Lower leg skin (tissue), 3 donors: Measurements from ENCODE around the gene TK2.

Experiments
- POLR2A ChIP-seq, 2 donors: fragments of 450-650 bp; IDR thresholded peaks; one replicate each; pipeline ENCODE4 v1.6.1; 2016 to 2017; ENCODE audit warnings: antibody characterized with exemption in 2 of 2, mild to moderate bottlenecking in 1 of 2, moderate library complexity in 1 of 2
- TF ChIP-seq, protein P1 (sequence below), 3 donors: fragments of 450-650 bp; IDR thresholded peaks; one replicate each; pipeline ENCODE4 v1.5.1; 2016; ENCODE audit warnings: antibody characterized with exemption in 3 of 3, mild to moderate bottlenecking in 3 of 3, moderate library complexity in 2 of 3

DNA sequence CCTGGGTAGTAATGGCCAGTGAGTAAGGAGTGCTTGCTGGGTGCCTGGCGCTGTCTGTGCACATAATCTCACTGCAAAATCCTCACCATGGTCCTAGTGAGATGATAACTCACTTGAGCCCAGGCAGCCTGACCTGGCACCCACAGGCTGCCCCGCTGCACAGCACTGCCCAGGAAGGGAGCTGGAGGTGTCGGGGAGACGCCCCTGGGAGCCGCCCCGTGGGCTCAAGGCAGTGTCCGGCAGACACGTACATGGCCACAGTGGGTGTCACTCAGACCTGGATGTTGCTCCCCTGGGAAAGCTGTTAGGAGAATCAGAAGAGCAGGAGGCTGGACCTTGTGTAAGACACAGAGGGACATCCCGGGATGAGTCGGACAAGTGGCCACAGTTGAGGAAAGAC lies 78.7 kb downstream of the TK2 start:
- TF ChIP-seq, protein P1, sequence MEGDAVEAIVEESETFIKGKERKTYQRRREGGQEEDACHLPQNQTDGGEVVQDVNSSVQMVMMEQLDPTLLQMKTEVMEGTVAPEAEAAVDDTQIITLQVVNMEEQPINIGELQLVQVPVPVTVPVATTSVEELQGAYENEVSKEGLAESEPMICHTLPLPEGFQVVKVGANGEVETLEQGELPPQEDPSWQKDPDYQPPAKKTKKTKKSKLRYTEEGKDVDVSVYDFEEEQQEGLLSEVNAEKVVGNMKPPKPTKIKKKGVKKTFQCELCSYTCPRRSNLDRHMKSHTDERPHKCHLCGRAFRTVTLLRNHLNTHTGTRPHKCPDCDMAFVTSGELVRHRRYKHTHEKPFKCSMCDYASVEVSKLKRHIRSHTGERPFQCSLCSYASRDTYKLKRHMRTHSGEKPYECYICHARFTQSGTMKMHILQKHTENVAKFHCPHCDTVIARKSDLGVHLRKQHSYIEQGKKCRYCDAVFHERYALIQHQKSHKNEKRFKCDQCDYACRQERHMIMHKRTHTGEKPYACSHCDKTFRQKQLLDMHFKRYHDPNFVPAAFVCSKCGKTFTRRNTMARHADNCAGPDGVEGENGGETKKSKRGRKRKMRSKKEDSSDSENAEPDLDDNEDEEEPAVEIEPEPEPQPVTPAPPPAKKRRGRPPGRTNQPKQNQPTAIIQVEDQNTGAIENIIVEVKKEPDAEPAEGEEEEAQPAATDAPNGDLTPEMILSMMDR (IDR thresholded peaks at IDR 0.05), result no peak
- no peak for TF ChIP-seq POLR2A (IDR thresholded peaks at IDR 0.05)
